Measurements from ENCODE around the gene ZCCHC2. TPM values are rescaled to one million over a fixed set of nuclear protein-coding genes. Genes with fewer than 3 reads are reported as not detected.

Gene ZCCHC2
- 9.2 and 9.6 TPM in 2 replicates for total RNA-seq (2012; rRNA removed)

GRCh38 chr18:62522504-62523254 lies at the start of gene ZCCHC2:
TSS of gene ZCCHC2 (plus strand) at chr18:62523025. CDS start at chr18:62523425, 400 bp downstream.
- Histone ChIP-seq H3K4me3 (ENCODE audit: low read length) (peak within 1 kb of the TSS; percentile 95), H3K9ac (ENCODE audit: low read depth, low read length) (peak within 1 kb of the TSS; percentile 81), H3K36me3 (ENCODE audit: insufficient read depth, low read length) (no peaks in the 10 kb centered on the region)

GRCh38 chr18:62479574-62479973 lies 43.3 kb upstream of the ZCCHC2 start:
- Histone ChIP-seq H3K36me3 (ENCODE audit: insufficient read depth, low read length) (no peaks in the 10 kb centered on the region), H3K9me3 (replicated peaks; ENCODE audit: low read length) (no peaks in the 10 kb centered on the region), H3K27me3 (ENCODE audit: control insufficient read depth, insufficient read depth, low read length) (peaks cover 33% of the 10 kb centered on the region), H3K4me3 (ENCODE audit: low read length) (no peak overlapping the region), H3K9ac (ENCODE audit: low read depth, low read length) (no peak overlapping the region), H3K4me1 (ENCODE audit: control insufficient read depth, insufficient read depth, low read length) (no peaks in the 10 kb centered on the region), H3K4me2 (ENCODE audit: low read length) (no peak overlapping the region)

More at GRCh38 chr18:62522504-62523254, at the start of gene ZCCHC2:
- Histone ChIP-seq H3K4me2 (ENCODE audit: low read length) (peak within 1 kb of the TSS; percentile 100), H3K27me3 (ENCODE audit: control insufficient read depth, insufficient read depth, low read length) (peaks cover 5% of the 10 kb centered on the region), H3K4me1 (ENCODE audit: control insufficient read depth, insufficient read depth, low read length) (peaks cover 14% of the 10 kb centered on the region), H3K9me3 (replicated peaks; ENCODE audit: low read length) (no peaks in the 10 kb centered on the region)

DNA sequence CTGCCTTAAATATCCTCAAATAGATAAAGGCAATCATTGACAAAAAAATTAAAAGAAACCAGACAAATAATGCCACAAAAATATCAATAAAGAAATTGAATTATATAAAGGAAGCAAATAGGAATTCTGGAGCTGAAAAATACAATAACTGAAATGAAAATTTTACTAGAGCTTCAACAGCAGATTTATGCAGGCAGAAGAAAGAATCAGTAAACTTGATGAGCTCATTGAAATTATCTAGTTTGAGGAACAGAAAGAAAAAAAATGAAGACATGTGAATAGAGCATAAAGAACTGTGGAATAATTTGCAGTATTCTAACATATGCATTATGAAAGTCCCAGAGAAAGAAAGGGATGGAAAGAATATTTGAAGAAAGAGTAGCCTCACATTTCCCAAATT lies 41.9 kb upstream of the ZCCHC2 start:
- H3K9me3 ChIP-seq (replicated peaks; ENCODE audit: low read length), result no peaks in the 10 kb centered on the region
- no peak overlapping the region for H3K4me3 ChIP-seq (ENCODE audit: low read length)
- no peak overlapping the region for H3K4me2 ChIP-seq (ENCODE audit: low read length)
- H3K36me3 ChIP-seq (ENCODE audit: insufficient read depth, low read length), result no peaks in the 10 kb centered on the region
- peaks cover 32% of the 10 kb centered on the region for H3K27me3 ChIP-seq (ENCODE audit: control insufficient read depth, insufficient read depth, low read length)
- peaks cover 3% of the 10 kb centered on the region for H3K4me1 ChIP-seq (ENCODE audit: control insufficient read depth, insufficient read depth, low read length)
- H3K9ac ChIP-seq (ENCODE audit: low read depth, low read length), result no peak overlapping the region

- H3K9ac ChIP-seq (ENCODE audit: low read depth, low read length), result no peak overlapping the region
- no peaks in the 10 kb centered on the region for H3K9me3 ChIP-seq (replicated peaks; ENCODE audit: low read length)
- H3K27me3 ChIP-seq (ENCODE audit: control insufficient read depth, insufficient read depth, low read length), result peaks cover 22% of the 10 kb centered on the region
- no peak overlapping the region for H3K4me2 ChIP-seq (ENCODE audit: low read length)
- peaks cover 11% of the 10 kb centered on the region for H3K4me1 ChIP-seq (ENCODE audit: control insufficient read depth, insufficient read depth, low read length)
- H3K36me3 ChIP-seq (ENCODE audit: insufficient read depth, low read length), result no peaks in the 10 kb centered on the region
- H3K4me3 ChIP-seq (ENCODE audit: low read length), result no peak overlapping the region
Observed at GRCh38 chr18:62484941-62485340, 37.9 kb upstream of the ZCCHC2 start.

DNA sequence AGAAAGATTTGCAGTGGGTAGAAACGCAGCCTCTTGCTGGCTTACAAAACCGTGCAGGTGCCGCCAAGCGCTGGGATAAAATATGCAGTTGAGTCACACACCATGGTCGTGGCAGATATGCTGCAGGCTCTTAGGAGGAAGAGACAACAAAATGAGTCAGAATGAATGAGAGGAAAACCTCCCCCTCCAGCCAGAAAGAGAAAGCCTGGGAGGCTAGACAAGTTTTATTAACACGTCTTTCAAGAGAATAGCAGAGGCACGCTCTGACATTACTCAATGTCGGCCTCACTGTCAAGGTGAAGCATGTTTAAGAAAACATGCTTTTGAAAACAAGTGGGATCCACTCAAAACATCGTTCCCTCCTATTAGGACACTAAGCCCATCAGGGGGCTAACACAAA lies 37.1 kb upstream of the ZCCHC2 start:
- Histone ChIP-seq H3K4me3 (ENCODE audit: low read length) (peak overlapping the region; percentile 47), H3K9me3 (replicated peaks; ENCODE audit: low read length) (no peaks in the 10 kb centered on the region), H3K36me3 (ENCODE audit: insufficient read depth, low read length) (no peaks in the 10 kb centered on the region), H3K4me2 (ENCODE audit: low read length) (peak overlapping the region; percentile 65), H3K4me1 (ENCODE audit: control insufficient read depth, insufficient read depth, low read length) (peaks cover 11% of the 10 kb centered on the region), H3K9ac (ENCODE audit: low read depth, low read length) (no peak overlapping the region), H3K27me3 (ENCODE audit: control insufficient read depth, insufficient read depth, low read length) (peaks cover 26% of the 10 kb centered on the region)

GRCh38 chr18:62486290-62486964 lies 36.4 kb upstream of the ZCCHC2 start:
- H3K36me3 ChIP-seq (ENCODE audit: insufficient read depth, low read length), result no peaks in the 10 kb centered on the region
- no peak overlapping the region for H3K4me3 ChIP-seq (ENCODE audit: low read length)

DNA sequence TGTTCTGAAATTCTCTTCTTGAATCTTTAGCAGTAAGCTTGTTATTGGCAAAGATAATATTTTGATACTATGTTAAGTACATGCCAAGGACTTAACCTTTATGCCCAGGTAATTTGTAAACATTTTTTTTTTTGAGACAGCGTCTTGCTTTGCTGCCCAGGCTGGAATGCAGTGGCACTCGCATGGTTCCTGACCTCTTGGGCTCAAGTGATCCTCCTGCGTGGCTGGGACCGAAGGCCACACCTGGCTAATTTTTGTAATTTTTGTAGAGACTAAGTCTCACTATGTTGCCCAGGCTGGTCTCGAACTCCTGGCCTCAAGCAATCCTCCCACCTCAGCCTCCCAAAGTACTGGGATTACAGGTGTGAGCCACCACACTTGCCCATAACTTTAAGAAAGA lies 35.7 kb upstream of the ZCCHC2 start:
- peaks cover 36% of the 10 kb centered on the region for H3K27me3 ChIP-seq (ENCODE audit: control insufficient read depth, insufficient read depth, low read length)
- no peaks in the 10 kb centered on the region for H3K36me3 ChIP-seq (ENCODE audit: insufficient read depth, low read length)
- H3K9ac ChIP-seq (ENCODE audit: low read depth, low read length), result no peak overlapping the region
- no peak overlapping the region for H3K4me2 ChIP-seq (ENCODE audit: low read length)
- no peak overlapping the region for H3K4me3 ChIP-seq (ENCODE audit: low read length)
- H3K4me1 ChIP-seq (ENCODE audit: control insufficient read depth, insufficient read depth, low read length), result peaks cover 11% of the 10 kb centered on the region
- H3K9me3 ChIP-seq (replicated peaks; ENCODE audit: low read length), result no peaks in the 10 kb centered on the region

More at GRCh38 chr18:62486290-62486964, 36.4 kb upstream of the ZCCHC2 start:
- Histone ChIP-seq H3K4me2 (ENCODE audit: low read length) (no peak overlapping the region), H3K9ac (ENCODE audit: low read depth, low read length) (no peak overlapping the region), H3K4me1 (ENCODE audit: control insufficient read depth, insufficient read depth, low read length) (peaks cover 11% of the 10 kb centered on the region), H3K9me3 (replicated peaks; ENCODE audit: low read length) (no peaks in the 10 kb centered on the region), H3K27me3 (ENCODE audit: control insufficient read depth, insufficient read depth, low read length) (peaks cover 29% of the 10 kb centered on the region)

GRCh38 chr18:62490967-62491695 lies 31.7 kb upstream of the ZCCHC2 start:
- Histone ChIP-seq H3K9me3 (replicated peaks; ENCODE audit: low read length) (no peaks in the 10 kb centered on the region), H3K4me2 (ENCODE audit: low read length) (no peak overlapping the region), H3K9ac (ENCODE audit: low read depth, low read length) (no peak overlapping the region), H3K4me1 (ENCODE audit: control insufficient read depth, insufficient read depth, low read length) (peaks cover 6% of the 10 kb centered on the region), H3K27me3 (ENCODE audit: control insufficient read depth, insufficient read depth, low read length) (peaks cover 22% of the 10 kb centered on the region), H3K36me3 (ENCODE audit: insufficient read depth, low read length) (no peaks in the 10 kb centered on the region), H3K4me3 (ENCODE audit: low read length) (no peak overlapping the region)

- Histone ChIP-seq H3K27me3 (ENCODE audit: control insufficient read depth, insufficient read depth, low read length) (peaks cover 33% of the 10 kb centered on the region), H3K4me3 (ENCODE audit: low read length) (no peak overlapping the region), H3K36me3 (ENCODE audit: insufficient read depth, low read length) (no peaks in the 10 kb centered on the region), H3K4me1 (ENCODE audit: control insufficient read depth, insufficient read depth, low read length) (no peaks in the 10 kb centered on the region), H3K9me3 (replicated peaks; ENCODE audit: low read length) (no peaks in the 10 kb centered on the region), H3K9ac (ENCODE audit: low read depth, low read length) (no peak overlapping the region), H3K4me2 (ENCODE audit: low read length) (no peak overlapping the region)
Observed at GRCh38 chr18:62493033-62493862, 29.6 kb upstream of the ZCCHC2 start.

- no peak overlapping the region for H3K9ac ChIP-seq (ENCODE audit: low read depth, low read length)
- H3K4me1 ChIP-seq (ENCODE audit: control insufficient read depth, insufficient read depth, low read length), result no peaks in the 10 kb centered on the region
- no peaks in the 10 kb centered on the region for H3K36me3 ChIP-seq (ENCODE audit: insufficient read depth, low read length)
- H3K4me2 ChIP-seq (ENCODE audit: low read length), result no peak overlapping the region
- H3K9me3 ChIP-seq (replicated peaks; ENCODE audit: low read length), result no peaks in the 10 kb centered on the region
- H3K27me3 ChIP-seq (ENCODE audit: control insufficient read depth, insufficient read depth, low read length), result peaks cover 46% of the 10 kb centered on the region
- no peak overlapping the region for H3K4me3 ChIP-seq (ENCODE audit: low read length)
Observed at GRCh38 chr18:62494764-62495163, 28.1 kb upstream of the ZCCHC2 start.

GRCh38 chr18:62496262-62496661 lies 26.6 kb upstream of the ZCCHC2 start:
- H3K9me3 ChIP-seq (replicated peaks; ENCODE audit: low read length), result no peaks in the 10 kb centered on the region
- no peak overlapping the region for H3K4me3 ChIP-seq (ENCODE audit: low read length)
- H3K9ac ChIP-seq (ENCODE audit: low read depth, low read length), result no peak overlapping the region
- H3K27me3 ChIP-seq (ENCODE audit: control insufficient read depth, insufficient read depth, low read length), result peaks cover 42% of the 10 kb centered on the region
- no peaks in the 10 kb centered on the region for H3K4me1 ChIP-seq (ENCODE audit: control insufficient read depth, insufficient read depth, low read length)
- H3K4me2 ChIP-seq (ENCODE audit: low read length), result no peak overlapping the region
- no peaks in the 10 kb centered on the region for H3K36me3 ChIP-seq (ENCODE audit: insufficient read depth, low read length)

Data from skeletal muscle satellite cell (primary cell).